Panc1 (cell line): Measurements from ENCODE around the gene TMTC2. TPM values are rescaled to one million over a fixed set of nuclear protein-coding genes. Genes with fewer than 3 reads are reported as not detected.

Source experiments
- ATAC-seq: fragments of 200-7000 bp; cut with Tn5 transposase; 2 replicates; pipeline ENCODE4 v1.9.1; 2020; ENCODE audit warnings: mild to moderate bottlenecking, moderate library complexity
- BruUV-seq: library from RNA; stranded (reverse); fragments of 400-500 nt; replicated peaks from 2 replicates; lab custom pipeline; 2021; lab: Mats Ljungman, UMichigan
- CTCF ChIA-PET: fragments of 300-600 bp; sonication (Branson Sonifier 250); formaldehyde crosslinking; loops from one replicate; lab custom pipeline; 2022; ENCODE audit warnings: antibody characterized with exemption; lab: Charles Lee
- POLR2A ChIA-PET: fragments of 300-600 bp; sonication (Branson Sonifier 250); formaldehyde crosslinking; loops from one replicate; lab custom pipeline; 2022; ENCODE audit warnings: antibody characterized with exemption; lab: Charles Lee
- DNase-seq: peaks from one replicate; pipeline ENCODE4 v3.0.0-alpha.2; 2010; ENCODE audit warnings: low read depth, low spot score
- H3K27ac ChIP-seq: 2 replicates; pipeline ENCODE4 v1.5.1; 2011; ENCODE audit warnings: mild to moderate bottlenecking, low read length, inconsistent platforms
- H3K27me3 ChIP-seq: fragments of 200-500 bp; sonication (Bioruptor generic); 2 replicates; pipeline ENCODE4 v1.6.0; 2014; ENCODE audit warnings: low read length, inconsistent platforms; ENCODE audit not compliant: control insufficient read depth, insufficient read depth
- H3K36me3 ChIP-seq: fragments of 200-500 bp; sonication (Bioruptor generic); 2 replicates; pipeline ENCODE4 v1.5.1; 2014; ENCODE audit warnings: inconsistent platforms, mild to moderate bottlenecking, low read length, moderate library complexity; ENCODE audit not compliant: control insufficient read depth, insufficient read depth
- H3K4me1 ChIP-seq: 2 replicates; pipeline ENCODE4 v1.5.1; 2011; ENCODE audit warnings: inconsistent platforms, mild to moderate bottlenecking, low read length, moderate library complexity; ENCODE audit not compliant: control insufficient read depth, insufficient read depth
- H3K4me3 ChIP-seq, 2 experiments: 2 replicates each; pipeline ENCODE4 v1.5.1; 2011 to 2012; ENCODE audit warnings: low read depth in 2 of 2, low read length in 2 of 2, mild to moderate bottlenecking in 2 of 2, inconsistent platforms in 1 of 2, moderate library complexity in 1 of 2
- H3K9me3 ChIP-seq: fragments of 200-500 bp; sonication (Bioruptor generic); 2 replicates; pipeline ENCODE4 v1.5.1; 2014; ENCODE audit warnings: low read depth, mild to moderate bottlenecking, inconsistent platforms, low read length, moderate library complexity; ENCODE audit not compliant: control insufficient read depth, insufficient read depth
- POLR2AphosphoS5 ChIP-seq: IDR thresholded peaks from 2 replicates; pipeline ENCODE4 v1.6.1; 2012; ENCODE audit warnings: mild to moderate bottlenecking, low read depth, low read length, moderate library complexity
- SIN3A ChIP-seq: IDR thresholded peaks from 2 replicates; pipeline ENCODE4 v1.6.1; 2012; ENCODE audit warnings: low read depth, mild to moderate bottlenecking, low read length, moderate library complexity, borderline replicate concordance; ENCODE audit not compliant: insufficient read depth
- TCF7L2 ChIP-seq: IDR thresholded peaks from 2 replicates; pipeline ENCODE4 v1.6.1; 2011; ENCODE audit warnings: mild to moderate bottlenecking, low read depth, low read length, inconsistent platforms
- in situ Hi-C: cut with HindIII; loops from 2 replicates; pipeline ENCODE4 v1.10.0; 2016; ENCODE audit warnings: low sequenced_read_pairs, low pct_unique_long_range_greater_than_20kb
- intact Hi-C: fragments of 100-400 bp; cut with micrococcal nuclease; formaldehyde crosslinking; loops from one replicate; pipeline ENCODE4 v1.10.0; 2022; ENCODE audit not compliant: unreplicated experiment
- total RNA-seq: library from RNA; stranded (reverse); gene quantifications from one replicate; pipeline ENCODE4 v1.2.1, GENCODE V29; 2021; ENCODE audit not compliant: unreplicated experiment
- TF ChIP-seq, protein P1 (sequence below), 2 experiments: IDR thresholded peaks; 2 replicates each; pipeline ENCODE4 v1.6.1; 2011 to 2012; ENCODE audit warnings: low read depth in 2 of 2, control low read depth in 1 of 2, low read length in 1 of 2, mild to moderate bottlenecking in 1 of 2, moderate library complexity in 1 of 2; ENCODE audit not compliant: insufficient read depth in 1 of 2
- TF ChIP-seq, protein P2 (sequence below): fragments of 450-650 bp; IDR thresholded peaks from 2 replicates; pipeline ENCODE4 v1.5.1; 2017; ENCODE audit warnings: mild to moderate bottlenecking

Gene TMTC2
- total RNA-seq, 1 experiment from 2014 or later = 5.7 TPM

DNA sequence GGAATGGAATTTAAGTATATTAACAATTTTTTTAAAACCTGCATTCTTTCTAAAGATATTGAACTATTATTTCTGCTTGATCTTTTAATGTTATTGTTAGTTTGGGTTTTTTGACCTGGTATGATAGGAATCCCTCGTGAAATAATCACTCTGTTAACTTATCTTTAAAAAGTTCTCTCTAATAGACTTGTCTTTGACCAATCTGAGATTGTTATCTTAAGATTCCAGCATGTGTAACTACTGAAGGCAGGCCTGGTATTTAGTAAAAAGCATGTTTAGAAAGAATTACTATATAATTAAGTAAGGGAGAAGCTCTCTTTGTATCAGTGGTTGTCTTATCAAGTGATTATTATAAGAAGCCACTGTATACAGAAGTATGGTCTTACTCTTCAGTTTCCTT is 4.8 kb downstream of the TMTC2 start:
- ChIA-PET CTCF (no interaction called here), POLR2A (no interaction called here)
- ATAC-seq = no peak
- Histone ChIP-seq H3K27me3 (no peaks in the 10 kb centered on the region), H3K9me3 (no peaks in the 10 kb centered on the region), H3K27ac (no peak overlapping the region), H3K4me1 (no peaks in the 10 kb centered on the region), H3K36me3 (no peaks in the 10 kb centered on the region; the same call in 1 of the 2 replicates), H3K4me3 (no peak overlapping the region)
- BruUV-seq = no TSS peak
- intact Hi-C loops (no loop called here), in situ Hi-C loops (no loop called here)
- TF ChIP-seq, protein P1, sequence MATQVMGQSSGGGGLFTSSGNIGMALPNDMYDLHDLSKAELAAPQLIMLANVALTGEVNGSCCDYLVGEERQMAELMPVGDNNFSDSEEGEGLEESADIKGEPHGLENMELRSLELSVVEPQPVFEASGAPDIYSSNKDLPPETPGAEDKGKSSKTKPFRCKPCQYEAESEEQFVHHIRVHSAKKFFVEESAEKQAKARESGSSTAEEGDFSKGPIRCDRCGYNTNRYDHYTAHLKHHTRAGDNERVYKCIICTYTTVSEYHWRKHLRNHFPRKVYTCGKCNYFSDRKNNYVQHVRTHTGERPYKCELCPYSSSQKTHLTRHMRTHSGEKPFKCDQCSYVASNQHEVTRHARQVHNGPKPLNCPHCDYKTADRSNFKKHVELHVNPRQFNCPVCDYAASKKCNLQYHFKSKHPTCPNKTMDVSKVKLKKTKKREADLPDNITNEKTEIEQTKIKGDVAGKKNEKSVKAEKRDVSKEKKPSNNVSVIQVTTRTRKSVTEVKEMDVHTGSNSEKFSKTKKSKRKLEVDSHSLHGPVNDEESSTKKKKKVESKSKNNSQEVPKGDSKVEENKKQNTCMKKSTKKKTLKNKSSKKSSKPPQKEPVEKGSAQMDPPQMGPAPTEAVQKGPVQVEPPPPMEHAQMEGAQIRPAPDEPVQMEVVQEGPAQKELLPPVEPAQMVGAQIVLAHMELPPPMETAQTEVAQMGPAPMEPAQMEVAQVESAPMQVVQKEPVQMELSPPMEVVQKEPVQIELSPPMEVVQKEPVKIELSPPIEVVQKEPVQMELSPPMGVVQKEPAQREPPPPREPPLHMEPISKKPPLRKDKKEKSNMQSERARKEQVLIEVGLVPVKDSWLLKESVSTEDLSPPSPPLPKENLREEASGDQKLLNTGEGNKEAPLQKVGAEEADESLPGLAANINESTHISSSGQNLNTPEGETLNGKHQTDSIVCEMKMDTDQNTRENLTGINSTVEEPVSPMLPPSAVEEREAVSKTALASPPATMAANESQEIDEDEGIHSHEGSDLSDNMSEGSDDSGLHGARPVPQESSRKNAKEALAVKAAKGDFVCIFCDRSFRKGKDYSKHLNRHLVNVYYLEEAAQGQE (IDR thresholded peaks at IDR 0.05; ENCODE audit: insufficient read depth in 1 of 2, low read depth in 2 of 2, low read length in 1 of 2) = no peak
- TF ChIP-seq, protein P2, sequence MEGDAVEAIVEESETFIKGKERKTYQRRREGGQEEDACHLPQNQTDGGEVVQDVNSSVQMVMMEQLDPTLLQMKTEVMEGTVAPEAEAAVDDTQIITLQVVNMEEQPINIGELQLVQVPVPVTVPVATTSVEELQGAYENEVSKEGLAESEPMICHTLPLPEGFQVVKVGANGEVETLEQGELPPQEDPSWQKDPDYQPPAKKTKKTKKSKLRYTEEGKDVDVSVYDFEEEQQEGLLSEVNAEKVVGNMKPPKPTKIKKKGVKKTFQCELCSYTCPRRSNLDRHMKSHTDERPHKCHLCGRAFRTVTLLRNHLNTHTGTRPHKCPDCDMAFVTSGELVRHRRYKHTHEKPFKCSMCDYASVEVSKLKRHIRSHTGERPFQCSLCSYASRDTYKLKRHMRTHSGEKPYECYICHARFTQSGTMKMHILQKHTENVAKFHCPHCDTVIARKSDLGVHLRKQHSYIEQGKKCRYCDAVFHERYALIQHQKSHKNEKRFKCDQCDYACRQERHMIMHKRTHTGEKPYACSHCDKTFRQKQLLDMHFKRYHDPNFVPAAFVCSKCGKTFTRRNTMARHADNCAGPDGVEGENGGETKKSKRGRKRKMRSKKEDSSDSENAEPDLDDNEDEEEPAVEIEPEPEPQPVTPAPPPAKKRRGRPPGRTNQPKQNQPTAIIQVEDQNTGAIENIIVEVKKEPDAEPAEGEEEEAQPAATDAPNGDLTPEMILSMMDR = no peak
- no peak for TF ChIP-seq TCF7L2
- no peak for TF ChIP-seq SIN3A
- no peak for TF ChIP-seq POLR2AphosphoS5
- DNase-seq = no peak

DNA sequence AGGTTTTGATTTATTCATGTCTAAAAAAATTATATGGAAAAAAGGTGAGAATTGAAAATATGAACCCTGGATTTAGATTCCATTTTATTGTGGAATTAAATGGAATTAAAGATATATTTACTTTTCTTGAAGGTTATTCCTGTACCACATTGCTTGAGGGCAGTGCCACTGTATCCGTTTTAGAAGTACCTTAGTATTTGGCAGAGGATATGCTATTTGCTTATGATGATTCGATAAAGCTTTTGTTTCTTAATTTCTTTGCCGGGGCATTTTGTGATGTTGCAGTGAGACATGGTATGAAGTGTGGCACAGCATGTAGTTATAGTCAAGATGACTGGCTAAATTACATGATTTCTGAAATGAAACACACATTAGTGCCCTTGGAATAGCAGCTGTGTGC is 7.6 kb downstream of the TMTC2 start:
- H3K9me3 ChIP-seq = no peaks in the 10 kb centered on the region
- H3K27me3 ChIP-seq = no peaks in the 10 kb centered on the region
- no peaks in the 10 kb centered on the region for H3K4me1 ChIP-seq
- no peak overlapping the region for H3K4me3 ChIP-seq
- CTCF ChIA-PET = no interaction called here
- no peak for DNase-seq
- no peak overlapping the region for H3K27ac ChIP-seq
- TF ChIP-seq SIN3A (no peak), POLR2AphosphoS5 (no peak), TCF7L2 (no peak)
- TF ChIP-seq, protein P2 = no peak
- TF ChIP-seq, protein P1 (IDR thresholded peaks at IDR 0.05; ENCODE audit: insufficient read depth in 1 of 2, low read depth in 2 of 2, low read length in 1 of 2) = no peak
- no TSS peak for BruUV-seq
- no peaks in the 10 kb centered on the region for H3K36me3 ChIP-seq
- in situ Hi-C loops = no loop called here
- POLR2A ChIA-PET = no interaction called here
- ATAC-seq = no peak
- intact Hi-C loops = no loop called here
